ENCODE data around the gene FOXQ1. TPM values are rescaled to one million over a fixed set of nuclear protein-coding genes. Genes with fewer than 3 reads are reported as not detected.

The FOXQ1 gene
- total and polyA plus RNA-seq, 2 of the 13 experiments (the other 11 are each of a cell fraction or from before 2014, with no cell fraction given) = 35.2 to 39.8 TPM

- TF ChIP-seq SAP130 (CRISPR knock-in tag; IDR thresholded peaks at IDR 0.05; ENCODE audit: low read depth) = peak; percentile 70
- no peak for TF ChIP-seq FOXM1 (CRISPR knock-in tag; IDR thresholded peaks at IDR 0.05)
- TF ChIP-seq RELA (CRISPR knock-in tag; IDR thresholded peaks at IDR 0.05) = no peak
- TF ChIP-seq ZBTB42 (CRISPR knock-in tag; IDR thresholded peaks at IDR 0.05) = no peak
- TF ChIP-seq ZNF256 (CRISPR knock-in tag; conservative IDR thresholded peaks at IDR 0.05) = no peak
- TF ChIP-seq ZNF225 (CRISPR knock-in tag; IDR thresholded peaks at IDR 0.05) = no peak
- TF ChIP-seq MED13 (CRISPR knock-in tag; IDR thresholded peaks at IDR 0.05) = no peak; the same call in 1 of the 2 replicates
- TF ChIP-seq ZNF121 (CRISPR knock-in tag; IDR thresholded peaks at IDR 0.05) = peak; percentile 22; the same call in 1 of the 2 replicates
- no peak for TF ChIP-seq NCOA1 (CRISPR knock-in tag; IDR thresholded peaks at IDR 0.05)
- no peak for TF ChIP-seq ZNF670 (CRISPR knock-in tag; IDR thresholded peaks at IDR 0.05; ENCODE audit: borderline replicate concordance)
- no peak for TF ChIP-seq SIN3B (IDR thresholded peaks at IDR 0.05; ENCODE audit: low read length)
- no peak for TF ChIP-seq EZH2 (conservative IDR thresholded peaks at IDR 0.05; ENCODE audit: low read depth, low read length)
- no peak for TF ChIP-seq DDIT3 (CRISPR knock-in tag; IDR thresholded peaks at IDR 0.05)
- TF ChIP-seq, protein P1, sequence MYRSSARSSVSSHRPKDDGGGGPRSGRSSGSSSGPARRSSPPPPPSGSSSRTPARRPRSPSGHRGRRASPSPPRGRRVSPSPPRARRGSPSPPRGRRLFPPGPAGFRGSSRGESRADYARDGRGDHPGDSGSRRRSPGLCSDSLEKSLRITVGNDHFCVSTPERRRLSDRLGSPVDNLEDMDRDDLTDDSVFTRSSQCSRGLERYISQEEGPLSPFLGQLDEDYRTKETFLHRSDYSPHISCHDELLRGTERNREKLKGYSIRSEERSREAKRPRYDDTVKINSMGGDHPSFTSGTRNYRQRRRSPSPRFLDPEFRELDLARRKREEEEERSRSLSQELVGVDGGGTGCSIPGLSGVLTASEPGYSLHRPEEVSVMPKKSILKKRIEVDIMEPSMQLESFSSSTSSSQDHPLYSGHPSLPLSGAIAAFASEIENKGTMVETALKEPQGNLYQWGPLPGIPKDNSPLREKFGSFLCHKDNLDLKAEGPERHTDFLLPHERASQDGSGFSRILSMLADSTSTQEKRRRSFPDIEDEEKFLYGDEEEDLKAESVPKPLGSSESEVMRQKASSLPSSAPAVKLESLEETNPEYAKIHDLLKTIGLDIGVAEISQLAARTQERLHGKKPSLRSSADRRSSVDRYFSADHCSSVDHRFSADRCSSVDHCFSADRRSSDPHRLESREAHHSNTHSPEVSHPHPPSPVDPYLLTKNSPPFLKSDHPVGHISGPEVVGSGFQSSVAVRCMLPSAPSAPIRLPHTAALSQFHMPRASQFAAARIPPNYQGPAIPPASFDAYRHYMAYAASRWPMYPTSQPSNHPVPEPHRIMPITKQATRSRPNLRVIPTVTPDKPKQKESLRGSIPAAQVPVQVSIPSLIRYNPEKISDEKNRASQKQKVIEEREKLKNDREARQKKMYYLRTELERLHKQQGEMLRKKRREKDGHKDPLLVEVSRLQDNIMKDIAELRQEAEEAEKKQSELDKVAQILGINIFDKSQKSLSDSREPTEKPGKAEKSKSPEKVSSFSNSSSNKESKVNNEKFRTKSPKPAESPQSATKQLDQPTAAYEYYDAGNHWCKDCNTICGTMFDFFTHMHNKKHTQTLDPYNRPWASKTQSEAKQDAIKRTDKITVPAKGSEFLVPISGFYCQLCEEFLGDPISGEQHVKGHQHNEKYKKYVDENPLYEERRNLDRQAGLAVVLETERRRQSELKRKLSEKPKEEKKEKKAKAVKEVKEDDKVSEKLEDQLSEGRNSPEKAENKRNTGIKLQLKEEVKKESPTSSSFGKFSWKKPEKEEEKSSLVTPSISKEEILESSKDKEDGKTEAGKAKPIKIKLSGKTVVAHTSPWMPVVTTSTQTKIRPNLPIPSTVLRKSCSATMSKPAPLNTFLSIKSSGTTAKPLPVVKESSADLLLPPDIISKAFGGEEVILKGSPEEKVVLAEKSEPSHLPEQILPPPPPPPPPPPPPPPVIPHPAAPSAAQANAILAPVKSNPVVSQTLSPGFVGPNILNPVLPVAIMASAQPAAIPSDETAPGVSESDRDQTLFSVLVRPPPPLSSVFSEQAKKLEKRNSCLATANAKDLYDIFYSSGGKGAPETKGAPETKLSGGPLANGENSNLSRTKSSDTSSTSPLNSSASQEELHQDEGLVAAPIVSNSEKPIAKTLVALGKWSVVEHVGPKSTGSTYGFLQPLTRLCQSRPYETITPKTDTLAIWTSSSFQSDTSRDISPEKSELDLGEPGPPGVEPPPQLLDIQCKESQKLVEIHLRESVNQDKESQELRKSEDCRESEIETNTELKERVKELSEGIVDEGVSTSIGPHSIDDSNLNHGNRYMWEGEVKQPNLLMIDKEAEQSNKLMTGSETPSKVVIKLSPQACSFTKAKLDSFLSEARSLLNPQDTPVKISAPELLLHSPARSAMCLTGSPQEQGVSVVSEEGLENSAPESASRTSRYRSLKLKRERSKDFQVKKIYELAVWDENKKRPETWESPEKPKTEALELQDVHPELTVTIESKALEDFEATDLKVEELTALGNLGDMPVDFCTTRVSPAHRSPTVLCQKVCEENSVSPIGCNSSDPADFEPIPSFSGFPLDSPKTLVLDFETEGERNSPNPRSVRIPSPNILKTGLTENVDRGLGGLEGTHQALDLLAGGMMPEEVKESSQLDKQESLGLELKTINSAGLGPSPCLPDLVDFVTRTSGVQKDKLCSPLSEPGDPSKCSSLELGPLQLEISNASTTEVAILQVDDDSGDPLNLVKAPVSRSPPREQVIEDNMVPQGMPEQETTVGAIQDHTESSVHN (CRISPR knock-in tag; IDR thresholded peaks at IDR 0.05) = 0 out of 2 replicates have a peak, but pooled peaks have one; percentile 35
- TF ChIP-seq GATA4 (IDR thresholded peaks at IDR 0.05; ENCODE audit: borderline replicate concordance, low read depth) = peak; percentile 12; the same call in 1 of the 2 replicates
- no peak for TF ChIP-seq MTF1 (CRISPR knock-in tag; IDR thresholded peaks at IDR 0.05)
- TF ChIP-seq ZNF276 (CRISPR knock-in tag; IDR thresholded peaks at IDR 0.05; ENCODE audit: low read depth) = 0 out of 2 replicates have a peak, but pooled peaks have one; percentile 15
- no peak; the same call in 1 of the 2 replicates for TF ChIP-seq MTF2 (CRISPR knock-in tag; IDR thresholded peaks at IDR 0.05; ENCODE audit: borderline replicate concordance)
- no peak for TF ChIP-seq ZNF550 (CRISPR knock-in tag; IDR thresholded peaks at IDR 0.05; ENCODE audit: borderline replicate concordance)
These were observed 3.9 kb downstream of the FOXQ1 start (continued) for GRCh38 chr6:1315560-1316386.
